IPS-15b (cell line): ENCODE results near the gene ZG16.
"Not testable (repeated sequence)": the region's sequence is repeated elsewhere in the genome, so short reads cannot be mapped to it uniquely, and the experiment has no call there.

Source experiments
- H3K27me3 ChIP-seq: one replicate; pipeline ENCODE4 v1.6.1; 2013; ENCODE audit warnings: low read length; ENCODE audit not compliant: control insufficient read depth, insufficient read depth
- H3K36me3 ChIP-seq: one replicate; pipeline ENCODE4 v1.6.1; 2013; ENCODE audit warnings: low read length; ENCODE audit not compliant: control insufficient read depth, insufficient read depth
- H3K4me1 ChIP-seq: one replicate; pipeline ENCODE4 v1.6.1; 2013; ENCODE audit warnings: mild to moderate bottlenecking, low read length; ENCODE audit not compliant: control insufficient read depth, insufficient read depth
- H3K4me3 ChIP-seq: one replicate; pipeline ENCODE4 v1.5.1; 2013; ENCODE audit warnings: low read depth, low read length
- H3K9ac ChIP-seq: one replicate; pipeline ENCODE4 v1.6.1; 2013; ENCODE audit warnings: low read depth, mild to moderate bottlenecking, low read length
- H3K9me3 ChIP-seq: one replicate; pipeline ENCODE4 v1.6.1; 2013; ENCODE audit warnings: mild to moderate bottlenecking, low read length; ENCODE audit not compliant: control insufficient read depth, insufficient read depth

The ZG16 gene

DNA sequence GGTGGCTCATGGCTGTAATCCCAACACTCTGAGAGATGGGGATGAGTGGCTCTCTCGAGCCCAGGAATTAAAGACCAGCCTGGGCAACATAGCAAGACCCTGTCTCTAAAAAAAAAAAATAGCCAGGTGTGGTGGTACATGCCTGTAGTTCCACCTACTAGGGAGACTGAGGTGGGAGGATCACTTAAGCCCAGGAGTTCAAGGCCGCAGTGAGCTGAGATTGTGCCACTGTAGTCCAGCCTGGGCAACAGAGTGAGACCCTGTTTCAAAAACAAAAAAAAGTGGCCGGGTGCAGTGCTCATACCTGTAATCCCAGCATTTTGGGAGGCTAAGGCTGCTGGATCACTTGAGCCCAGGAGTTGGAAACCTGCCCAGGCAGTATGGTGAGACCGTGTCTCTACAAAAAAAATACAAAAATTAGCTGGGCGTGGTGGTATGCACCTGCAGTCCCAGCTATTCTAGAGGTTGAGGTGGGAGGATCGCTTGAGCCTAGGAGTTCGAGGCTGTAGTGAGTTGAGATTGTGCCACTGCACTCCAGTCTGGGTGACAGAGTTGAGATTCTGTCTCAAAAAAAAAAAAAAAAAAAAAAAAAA lies 35.3 kb upstream of the ZG16 start:
- Histone ChIP-seq H3K9ac (no peak overlapping the region), H3K27me3 (no peaks in the 10 kb centered on the region), H3K36me3 (no peaks in the 10 kb centered on the region), H3K4me3 (no peak overlapping the region), H3K9me3 (no peaks in the 10 kb centered on the region), H3K4me1 (no peaks in the 10 kb centered on the region)

DNA sequence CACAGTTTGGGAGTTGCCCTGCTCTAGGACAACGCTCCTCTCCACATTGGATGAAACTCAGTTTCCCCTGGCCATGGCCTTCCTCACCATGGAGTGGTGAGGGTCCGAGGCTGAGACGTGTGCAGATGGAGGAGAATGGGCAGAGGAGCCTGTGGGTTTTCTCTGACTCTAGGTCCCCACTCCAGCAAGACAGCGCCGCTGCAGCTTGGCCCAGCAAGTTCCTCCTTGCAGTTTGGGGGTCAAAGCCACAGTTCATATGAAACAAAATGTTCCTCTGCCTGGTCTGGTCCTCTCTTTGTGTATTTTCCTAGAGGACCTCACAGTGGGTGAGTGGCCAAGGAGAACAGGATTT lies 34.6 kb upstream of the ZG16 start:
- Histone ChIP-seq H3K4me1 (no peaks in the 10 kb centered on the region), H3K27me3 (no peaks in the 10 kb centered on the region), H3K9me3 (no peaks in the 10 kb centered on the region), H3K36me3 (no peaks in the 10 kb centered on the region), H3K9ac (no peak overlapping the region), H3K4me3 (no peak overlapping the region)

DNA sequence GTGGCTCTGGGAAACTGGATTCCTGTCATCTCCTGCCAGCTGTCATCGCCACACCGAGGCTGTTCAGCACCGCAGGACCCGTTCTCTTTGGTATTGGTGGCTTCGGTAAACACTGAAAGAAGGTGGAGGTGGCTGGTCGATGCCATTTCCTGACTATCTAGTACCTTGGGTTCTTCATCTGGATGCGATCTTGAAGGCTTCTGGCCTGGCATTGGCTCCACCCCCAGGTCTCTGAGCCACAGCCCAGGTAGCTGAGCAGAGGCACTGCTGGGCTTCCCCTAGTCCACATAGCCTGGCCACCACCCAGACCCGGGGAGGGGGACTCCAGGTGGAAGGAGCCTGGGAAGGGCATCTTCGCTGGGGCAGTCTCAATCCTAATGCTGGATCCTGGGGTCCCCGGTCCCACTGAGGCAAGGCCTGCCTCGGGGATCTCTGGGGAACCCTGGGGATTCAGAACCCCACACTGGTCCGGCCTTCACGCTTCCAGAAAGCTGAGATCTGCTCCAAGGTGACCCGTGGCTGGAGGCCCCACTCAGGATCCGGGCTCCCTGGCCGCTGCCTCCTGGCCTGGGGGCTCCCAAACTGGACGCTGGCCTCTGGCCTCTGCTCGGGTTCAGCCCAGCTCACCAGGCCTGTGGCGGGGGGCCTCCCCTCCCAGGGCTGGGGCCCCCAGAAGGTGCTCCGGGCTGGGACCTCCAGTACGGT lies 34.1 kb upstream of the ZG16 start:
- Histone ChIP-seq H3K4me3 (no peak overlapping the region), H3K9ac (no peak overlapping the region), H3K4me1 (no peaks in the 10 kb centered on the region)

DNA sequence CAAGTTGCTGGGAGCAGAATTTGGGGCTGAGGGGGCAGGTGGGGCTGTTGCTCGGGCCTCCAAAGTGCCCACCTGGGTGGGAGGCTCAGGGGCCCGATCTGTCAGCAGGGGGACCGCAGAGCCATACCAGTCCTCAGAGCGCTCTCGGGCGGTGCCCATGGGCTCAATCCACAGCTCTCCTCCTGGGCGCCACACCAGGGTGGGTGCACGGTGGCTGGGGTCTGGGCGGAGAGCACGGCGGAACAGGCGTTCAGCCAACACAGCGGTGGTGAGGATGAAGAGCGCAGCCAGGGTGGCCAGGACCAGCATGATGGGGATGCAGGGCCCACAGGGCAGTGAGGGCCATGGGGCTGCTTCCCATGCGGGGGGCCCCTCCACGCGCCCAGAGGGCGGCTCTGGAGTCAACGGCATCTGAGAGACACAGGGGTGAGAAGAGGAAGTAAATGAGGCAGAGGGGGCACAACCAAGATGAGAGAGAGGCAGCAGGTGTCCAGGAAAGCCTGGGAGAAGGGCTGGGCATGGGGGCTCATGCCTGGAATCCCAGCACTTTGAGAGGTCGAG lies 33.4 kb upstream of the ZG16 start:
- Histone ChIP-seq H3K4me1 (no peaks in the 10 kb centered on the region), H3K4me3 (no peak overlapping the region), H3K9me3 (no peaks in the 10 kb centered on the region), H3K36me3 (no peaks in the 10 kb centered on the region), H3K9ac (no peak overlapping the region), H3K27me3 (no peaks in the 10 kb centered on the region)

More for the DNA sequence above, 34.1 kb upstream of the ZG16 start:
- Histone ChIP-seq H3K27me3 (no peaks in the 10 kb centered on the region), H3K9me3 (no peaks in the 10 kb centered on the region), H3K36me3 (no peaks in the 10 kb centered on the region)

DNA sequence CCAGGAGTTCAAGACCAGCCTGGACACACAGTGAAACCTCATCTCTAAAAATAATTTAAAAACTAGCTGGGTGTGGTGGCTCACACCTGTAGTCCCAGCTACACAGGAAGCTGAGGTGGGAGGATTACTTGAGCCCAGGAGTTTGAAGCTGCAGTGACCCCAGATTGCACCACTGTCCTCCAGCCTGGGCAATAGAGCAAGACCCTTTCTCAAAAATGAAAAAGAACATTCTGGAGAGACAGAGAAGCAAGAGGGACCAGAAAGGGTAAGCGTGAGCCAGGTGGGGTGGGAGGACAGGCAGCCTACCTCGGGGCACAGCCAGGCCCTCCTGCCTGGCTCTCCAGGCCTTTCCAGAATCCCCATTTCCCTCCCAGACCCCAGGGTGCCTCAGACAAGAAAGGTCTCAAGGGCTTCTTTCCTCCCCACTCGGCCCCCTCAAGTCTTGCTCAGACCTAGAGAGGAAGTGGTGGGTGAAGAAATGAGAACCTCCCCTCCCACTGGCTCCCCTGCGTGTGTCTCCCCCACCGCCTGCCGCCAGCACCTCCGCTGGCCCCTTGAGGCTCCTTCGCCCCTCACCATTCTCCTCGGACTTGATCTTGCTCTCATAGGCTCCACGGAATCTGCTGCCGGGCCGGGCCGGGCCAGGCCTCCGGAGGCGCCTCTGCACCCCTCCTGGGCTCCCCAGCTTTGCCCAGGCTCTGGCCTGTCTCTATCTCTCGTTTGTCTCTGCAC lies 32.8 kb upstream of the ZG16 start:
- no peaks in the 10 kb centered on the region for H3K27me3 ChIP-seq
- H3K9ac ChIP-seq = no peak overlapping the region
- no peak overlapping the region for H3K4me3 ChIP-seq
- no peaks in the 10 kb centered on the region for H3K4me1 ChIP-seq
- no peaks in the 10 kb centered on the region for H3K36me3 ChIP-seq
- H3K9me3 ChIP-seq = no peaks in the 10 kb centered on the region

DNA sequence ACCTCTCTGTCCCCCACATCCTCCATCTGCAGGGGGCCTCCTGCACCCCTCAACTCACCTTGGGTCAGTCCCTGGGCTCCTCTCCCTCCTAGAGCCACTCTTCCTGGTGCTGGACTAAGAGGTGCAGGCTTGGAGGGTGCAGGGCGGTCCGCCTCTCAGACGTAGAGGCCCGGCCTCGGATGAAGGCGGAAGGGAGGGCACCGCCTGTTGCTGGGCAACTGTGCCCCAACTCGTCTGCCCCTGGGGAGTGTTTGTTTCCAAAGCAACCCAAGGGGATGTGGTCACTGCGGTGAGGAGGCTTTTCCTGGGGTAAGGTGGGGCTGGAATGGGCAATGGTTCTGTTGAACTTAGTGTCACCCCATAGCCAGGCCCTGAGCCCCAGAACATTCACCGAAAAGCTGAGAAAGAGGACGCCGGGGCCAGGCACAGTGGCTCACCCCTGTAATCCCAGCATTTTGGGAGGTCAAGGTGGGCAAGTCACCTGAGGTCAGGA lies 32.2 kb upstream of the ZG16 start, which contains the start of gene C16orf54:
Gene C16orf54 (minus strand): TSS at position 138 of the 493 bp plus-strand sequence. CDS start 1,039 bp downstream, outside the sequence.
- Histone ChIP-seq H3K9me3 (no peaks in the 10 kb centered on the region), H3K9ac (no peak within 1 kb of the TSS), H3K4me3 (no peak within 1 kb of the TSS), H3K36me3 (no peaks in the 10 kb centered on the region), H3K4me1 (no peaks in the 10 kb centered on the region), H3K27me3 (no peaks in the 10 kb centered on the region)

DNA sequence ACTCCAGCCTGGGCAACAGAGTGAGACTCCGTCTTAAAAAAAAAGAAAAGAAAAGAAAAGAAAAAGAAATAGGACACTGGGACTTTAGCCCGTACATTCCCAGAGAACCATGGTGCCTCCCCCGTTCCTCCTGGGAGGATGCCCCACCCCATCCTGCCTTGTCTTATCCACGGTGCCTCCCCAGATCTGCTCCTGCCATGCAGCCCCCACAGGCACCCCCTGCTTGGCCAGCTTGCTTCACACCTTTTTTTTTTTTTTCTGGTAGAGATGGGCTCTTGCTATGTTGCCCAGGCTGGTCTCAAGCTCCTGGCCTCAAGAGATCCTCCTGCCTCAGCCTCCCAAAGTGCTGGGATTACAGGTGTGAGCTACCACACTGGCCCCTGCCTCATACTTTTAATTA lies 31.5 kb upstream of the ZG16 start:
- not testable (repeated sequence) for H3K27me3 ChIP-seq, H3K9ac ChIP-seq, H3K36me3 ChIP-seq, H3K4me1 ChIP-seq, H3K9me3 ChIP-seq, H3K4me3 ChIP-seq

DNA sequence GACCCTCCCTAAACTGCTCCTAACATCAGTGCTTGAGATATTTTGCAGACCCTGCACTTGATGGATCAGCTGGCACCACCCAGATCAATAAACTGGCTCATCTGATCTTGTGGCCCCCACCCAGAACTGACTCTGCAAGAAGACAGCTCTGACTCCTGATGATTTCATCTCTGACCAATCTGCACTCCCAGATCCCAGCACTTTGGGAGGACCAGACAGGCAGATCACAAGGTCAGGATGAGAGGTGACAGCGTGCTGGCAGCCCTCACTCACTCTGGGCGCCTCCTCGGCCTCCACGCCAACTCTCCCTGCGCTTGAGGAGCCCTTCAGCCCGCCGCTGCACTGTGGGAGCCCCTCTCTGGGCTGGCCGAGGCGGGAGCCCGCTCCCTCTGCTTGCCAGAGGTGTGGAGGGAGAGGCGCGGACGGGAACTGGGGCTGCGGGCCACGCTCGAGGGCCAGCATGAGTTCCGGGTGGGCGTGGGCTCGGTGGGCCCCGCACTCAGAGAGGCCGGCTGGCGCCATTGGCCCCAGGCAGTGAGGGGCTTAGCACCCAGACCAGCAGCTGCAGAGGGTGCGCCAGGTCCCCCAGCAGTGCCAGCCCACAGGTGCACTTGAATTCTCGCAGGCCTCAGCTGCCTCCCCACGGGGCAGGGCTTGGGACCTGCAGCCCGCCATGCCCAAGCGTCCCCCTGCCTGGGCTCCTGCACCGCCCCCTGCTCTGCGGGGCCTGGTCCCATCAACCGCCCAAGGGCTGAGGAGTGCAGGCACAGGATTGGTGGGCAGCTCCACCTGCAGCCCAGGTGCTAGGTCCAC lies 29.9 kb upstream of the ZG16 start:
- Histone ChIP-seq H3K9ac (no peak overlapping the region), H3K4me1 (no peaks in the 10 kb centered on the region), H3K4me3 (no peak overlapping the region), H3K9me3 (no peaks in the 10 kb centered on the region), H3K36me3 (no peaks in the 10 kb centered on the region), H3K27me3 (no peaks in the 10 kb centered on the region)

DNA sequence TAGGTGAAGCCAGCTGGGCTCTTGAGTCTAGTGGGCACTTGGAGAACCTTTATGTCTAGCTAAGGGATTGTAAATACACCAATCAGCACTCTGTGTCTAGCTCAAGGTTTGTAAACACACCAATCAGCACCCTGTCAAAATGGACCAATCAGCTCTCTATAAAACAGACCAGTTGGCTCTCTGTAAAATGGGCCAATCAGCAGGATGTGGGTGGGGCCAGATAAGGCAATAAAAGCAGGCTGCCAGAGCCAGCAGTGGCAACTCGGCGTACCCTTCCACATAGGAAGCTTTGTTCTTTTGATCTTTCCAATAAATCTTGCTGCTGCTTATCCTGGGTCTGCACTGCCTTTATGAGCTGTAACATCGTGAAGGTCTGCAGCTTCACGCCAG lies 29.3 kb upstream of the ZG16 start:
- H3K4me1 ChIP-seq, H3K9ac ChIP-seq, H3K27me3 ChIP-seq, H3K4me3 ChIP-seq, H3K9me3 ChIP-seq, H3K36me3 ChIP-seq: not testable (repeated sequence)

DNA sequence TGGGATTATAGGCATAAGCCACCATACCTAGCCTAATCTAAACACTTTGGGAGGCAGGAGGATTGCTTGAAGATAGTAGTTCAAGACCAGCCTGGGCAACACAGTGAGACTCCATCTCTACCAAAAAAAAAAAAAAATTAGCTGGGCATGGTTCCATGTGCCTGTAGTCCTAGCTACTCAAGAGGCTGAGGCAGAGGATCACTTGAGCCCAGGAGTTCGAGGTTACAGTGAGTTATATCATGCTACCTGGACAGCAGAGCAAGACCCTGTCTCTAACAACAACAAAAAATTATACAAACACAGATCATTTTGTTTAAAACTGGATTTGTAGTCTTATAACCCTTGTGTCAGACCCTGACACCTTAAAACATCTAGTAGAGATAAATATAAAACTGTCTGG lies 24.5 kb upstream of the ZG16 start:
- Histone ChIP-seq H3K27me3 (no peaks in the 10 kb centered on the region), H3K36me3 (no peaks in the 10 kb centered on the region), H3K4me1 (no peaks in the 10 kb centered on the region), H3K4me3 (no peak overlapping the region), H3K9ac (no peak overlapping the region), H3K9me3 (no peaks in the 10 kb centered on the region)

DNA sequence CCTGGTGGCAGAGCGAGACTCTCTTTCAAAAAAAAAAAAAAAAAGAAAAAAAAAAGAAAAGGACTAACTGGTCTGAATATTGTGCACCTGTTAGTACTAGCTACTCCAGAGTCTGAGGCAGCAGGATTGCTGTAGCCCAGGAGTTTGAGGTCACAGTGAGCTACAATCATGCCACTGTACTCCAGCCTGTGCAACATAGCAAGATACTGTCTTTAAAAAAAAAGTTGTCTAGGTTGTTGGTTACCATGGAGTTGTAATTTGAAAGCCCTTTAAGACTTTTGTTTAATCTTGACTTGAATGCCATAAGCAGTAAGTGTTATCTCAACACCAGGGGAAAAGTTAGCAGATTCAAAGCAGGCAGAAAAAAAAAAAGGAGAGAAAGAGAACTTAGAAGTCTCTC lies 21.4 kb upstream of the ZG16 start:
- no peaks in the 10 kb centered on the region for H3K9me3 ChIP-seq
- no peaks in the 10 kb centered on the region for H3K27me3 ChIP-seq
- H3K4me1 ChIP-seq = no peaks in the 10 kb centered on the region
- no peak overlapping the region for H3K4me3 ChIP-seq
- H3K9ac ChIP-seq = no peak overlapping the region
- no peaks in the 10 kb centered on the region for H3K36me3 ChIP-seq
